HepG2 (cell line): ENCODE measurements around the gene PLOD3.

Experiments used
- BHLHE40 ChIP-seq: IDR thresholded peaks from 2 replicates; pipeline ENCODE4 v1.6.1; 2011; ENCODE audit warnings: low read length, improper control_type of control experiment
- CBX2 ChIP-seq, 2 experiments: fragments of 200-600 bp in 1 of 2; sonication (generic); formaldehyde crosslinking in 1 of 2; IDR thresholded peaks; 2 replicates each; pipeline versions ENCODE4 v1.7.0 to v1.8.1; 2018 to 2022; ENCODE audit warnings: low read depth in 2 of 2, low read length in 1 of 2, mild to moderate bottlenecking in 1 of 2, missing genetic modification reagents in 1 of 2
- FOSL2 ChIP-seq: sonication (generic); formaldehyde crosslinking; IDR thresholded peaks from 2 replicates; pipeline ENCODE4 v1.4.0; 2020; ENCODE audit warnings: missing genetic modification reagents
- HNRNPLL ChIP-seq: fragments of 200-400 bp; formaldehyde crosslinking; IDR thresholded peaks from 2 replicates; pipeline ENCODE4 v1.6.1; 2017; ENCODE audit warnings: mild to moderate bottlenecking, low read depth, low read length; ENCODE audit not compliant: poor library complexity, severe bottlenecking
- TBP ChIP-seq: sonication (generic); formaldehyde crosslinking; IDR thresholded peaks from 2 replicates; pipeline ENCODE4 v1.5.0; 2020; ENCODE audit warnings: missing genetic modification reagents
- ZBTB1 ChIP-seq: sonication (generic); formaldehyde crosslinking; IDR thresholded peaks from 2 replicates; pipeline ENCODE4 v1.4.0; 2020; ENCODE audit warnings: missing genetic modification reagents, borderline replicate concordance
- ZC3H4 ChIP-seq: sonication (generic); formaldehyde crosslinking; IDR thresholded peaks from 2 replicates; pipeline ENCODE4 v1.4.0; 2020; ENCODE audit warnings: missing genetic modification reagents, borderline replicate concordance
- TF ChIP-seq, protein P1 (sequence below): IDR thresholded peaks from 2 replicates; pipeline ENCODE4 v1.6.1; 2016
- TF ChIP-seq, protein P2 (sequence below), 2 experiments: sonication (generic) in 1 of 2; formaldehyde crosslinking in 1 of 2; IDR thresholded peaks; 2 replicates each; pipeline versions ENCODE4 v1.5.1 to v1.6.1; 2011 to 2020; ENCODE audit warnings: borderline replicate concordance in 1 of 2, low read depth in 1 of 2, low read length in 1 of 2, mild to moderate bottlenecking in 1 of 2, missing genetic modification reagents in 1 of 2, moderate library complexity in 1 of 2
- TF ChIP-seq, protein P3 (sequence below): sonication (generic); formaldehyde crosslinking; IDR thresholded peaks from 2 replicates; pipeline ENCODE4 v1.5.0; 2020; ENCODE audit warnings: mild to moderate bottlenecking, missing genetic modification reagents, moderate library complexity
- TF ChIP-seq, protein P4 (sequence below): sonication (generic); formaldehyde crosslinking; IDR thresholded peaks from 2 replicates; pipeline ENCODE4 v1.4.0; 2020; ENCODE audit warnings: missing genetic modification reagents
- TF ChIP-seq, protein P5 (sequence below): IDR thresholded peaks from 2 replicates; pipeline ENCODE4 v1.6.1; 2016; ENCODE audit warnings: low read depth, borderline replicate concordance

DNA sequence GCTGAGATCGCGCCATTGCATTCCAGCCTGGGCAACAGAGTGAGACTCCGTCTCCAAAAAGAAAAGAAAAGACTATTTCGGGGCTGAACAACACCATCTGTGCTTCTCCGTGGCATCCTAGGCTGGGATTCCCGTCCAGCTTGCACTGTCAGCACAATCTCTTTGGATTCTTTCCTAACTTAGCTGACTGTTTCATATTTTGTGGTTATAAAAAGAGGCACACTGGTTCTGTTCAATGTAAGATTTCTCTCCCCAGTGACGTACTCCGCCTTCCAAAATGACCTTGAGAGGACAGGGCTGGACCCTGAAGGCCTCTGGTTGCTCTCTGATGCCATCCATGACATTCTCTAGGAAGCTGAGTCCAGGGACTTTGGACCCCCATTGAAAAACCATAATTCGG lies 9.3 kb upstream of the PLOD3 start:
- no peak for TF ChIP-seq BHLHE40
- TF ChIP-seq ZBTB1, result no peak
- TF ChIP-seq ZC3H4 (CRISPR knock-in tag), result no peak
- TF ChIP-seq CBX2 (IDR thresholded peaks at IDR 0.05; ENCODE audit: low read depth, low read length), result no peak
- no peak for TF ChIP-seq CBX2 (CRISPR knock-in tag; IDR thresholded peaks at IDR 0.05; ENCODE audit: low read depth)
- TF ChIP-seq, protein P1, sequence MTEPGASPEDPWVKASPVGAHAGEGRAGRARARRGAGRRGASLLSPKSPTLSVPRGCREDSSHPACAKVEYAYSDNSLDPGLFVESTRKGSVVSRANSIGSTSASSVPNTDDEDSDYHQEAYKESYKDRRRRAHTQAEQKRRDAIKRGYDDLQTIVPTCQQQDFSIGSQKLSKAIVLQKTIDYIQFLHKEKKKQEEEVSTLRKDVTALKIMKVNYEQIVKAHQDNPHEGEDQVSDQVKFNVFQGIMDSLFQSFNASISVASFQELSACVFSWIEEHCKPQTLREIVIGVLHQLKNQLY, result no peak
- no peak for TF ChIP-seq HNRNPLL
- TF ChIP-seq, protein P2, sequence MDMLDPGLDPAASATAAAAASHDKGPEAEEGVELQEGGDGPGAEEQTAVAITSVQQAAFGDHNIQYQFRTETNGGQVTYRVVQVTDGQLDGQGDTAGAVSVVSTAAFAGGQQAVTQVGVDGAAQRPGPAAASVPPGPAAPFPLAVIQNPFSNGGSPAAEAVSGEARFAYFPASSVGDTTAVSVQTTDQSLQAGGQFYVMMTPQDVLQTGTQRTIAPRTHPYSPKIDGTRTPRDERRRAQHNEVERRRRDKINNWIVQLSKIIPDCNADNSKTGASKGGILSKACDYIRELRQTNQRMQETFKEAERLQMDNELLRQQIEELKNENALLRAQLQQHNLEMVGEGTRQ (IDR thresholded peaks at IDR 0.05; ENCODE audit: low read depth, low read length), result no peak
- TF ChIP-seq, protein P2 (CRISPR knock-in tag; IDR thresholded peaks at IDR 0.05; ENCODE audit: borderline replicate concordance), result no peak
- TF ChIP-seq, protein P3, sequence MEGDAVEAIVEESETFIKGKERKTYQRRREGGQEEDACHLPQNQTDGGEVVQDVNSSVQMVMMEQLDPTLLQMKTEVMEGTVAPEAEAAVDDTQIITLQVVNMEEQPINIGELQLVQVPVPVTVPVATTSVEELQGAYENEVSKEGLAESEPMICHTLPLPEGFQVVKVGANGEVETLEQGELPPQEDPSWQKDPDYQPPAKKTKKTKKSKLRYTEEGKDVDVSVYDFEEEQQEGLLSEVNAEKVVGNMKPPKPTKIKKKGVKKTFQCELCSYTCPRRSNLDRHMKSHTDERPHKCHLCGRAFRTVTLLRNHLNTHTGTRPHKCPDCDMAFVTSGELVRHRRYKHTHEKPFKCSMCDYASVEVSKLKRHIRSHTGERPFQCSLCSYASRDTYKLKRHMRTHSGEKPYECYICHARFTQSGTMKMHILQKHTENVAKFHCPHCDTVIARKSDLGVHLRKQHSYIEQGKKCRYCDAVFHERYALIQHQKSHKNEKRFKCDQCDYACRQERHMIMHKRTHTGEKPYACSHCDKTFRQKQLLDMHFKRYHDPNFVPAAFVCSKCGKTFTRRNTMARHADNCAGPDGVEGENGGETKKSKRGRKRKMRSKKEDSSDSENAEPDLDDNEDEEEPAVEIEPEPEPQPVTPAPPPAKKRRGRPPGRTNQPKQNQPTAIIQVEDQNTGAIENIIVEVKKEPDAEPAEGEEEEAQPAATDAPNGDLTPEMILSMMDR (CRISPR knock-in tag), result no peak
- TF ChIP-seq, protein P4, sequence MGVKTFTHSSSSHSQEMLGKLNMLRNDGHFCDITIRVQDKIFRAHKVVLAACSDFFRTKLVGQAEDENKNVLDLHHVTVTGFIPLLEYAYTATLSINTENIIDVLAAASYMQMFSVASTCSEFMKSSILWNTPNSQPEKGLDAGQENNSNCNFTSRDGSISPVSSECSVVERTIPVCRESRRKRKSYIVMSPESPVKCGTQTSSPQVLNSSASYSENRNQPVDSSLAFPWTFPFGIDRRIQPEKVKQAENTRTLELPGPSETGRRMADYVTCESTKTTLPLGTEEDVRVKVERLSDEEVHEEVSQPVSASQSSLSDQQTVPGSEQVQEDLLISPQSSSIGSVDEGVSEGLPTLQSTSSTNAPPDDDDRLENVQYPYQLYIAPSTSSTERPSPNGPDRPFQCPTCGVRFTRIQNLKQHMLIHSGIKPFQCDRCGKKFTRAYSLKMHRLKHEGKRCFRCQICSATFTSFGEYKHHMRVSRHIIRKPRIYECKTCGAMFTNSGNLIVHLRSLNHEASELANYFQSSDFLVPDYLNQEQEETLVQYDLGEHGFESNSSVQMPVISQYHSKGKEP, result no peak
- TF ChIP-seq FOSL2 (CRISPR knock-in tag), result no peak
- TF ChIP-seq, protein P5, sequence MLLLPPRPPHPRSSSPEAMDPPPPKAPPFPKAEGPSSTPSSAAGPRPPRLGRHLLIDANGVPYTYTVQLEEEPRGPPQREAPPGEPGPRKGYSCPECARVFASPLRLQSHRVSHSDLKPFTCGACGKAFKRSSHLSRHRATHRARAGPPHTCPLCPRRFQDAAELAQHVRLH, result no peak
- TF ChIP-seq TBP (CRISPR knock-in tag), result no peak
